COLO668 (cell line): ENCODE results near the gene COMMD3.
"Not testable (repeated sequence)": the region's sequence is repeated elsewhere in the genome, so short reads cannot be mapped to it uniquely, and the experiment has no call there.

ENCODE experiments used
- DNase-seq: peaks from one replicate; lab custom pipeline; 2025; ENCODE audit not compliant: unreplicated experiment; lab: John Stamatoyannopoulos, UW

The COMMD3 gene

GRCh38 chr10:22316286-22317075, at the start of gene COMMD3:
TSS of gene COMMD3 (plus strand) at chr10:22316388. CDS start at chr10:22316418, 30 bp downstream.
- peak; percentile 88 for DNase-seq

- no peak for DNase-seq
Measured at GRCh38 chr10:22268503-22268902, 47.7 kb upstream of the COMMD3 start.

GRCh38 chr10:22271786-22272185, 44.4 kb upstream of the COMMD3 start:
- no peak for DNase-seq

GRCh38 chr10:22278441-22278782, 37.8 kb upstream of the COMMD3 start:
- no peak for DNase-seq

- no peak for DNase-seq
Measured at GRCh38 chr10:22280078-22280477, 36.1 kb upstream of the COMMD3 start.

GRCh38 chr10:22285130-22285529, 31.1 kb upstream of the COMMD3 start:
- no peak for DNase-seq

- no peak for DNase-seq
Measured at GRCh38 chr10:22293747-22294404, 22.3 kb upstream of the COMMD3 start.

GRCh38 chr10:22294694-22295093, 21.5 kb upstream of the COMMD3 start:
- peak; percentile 14 for DNase-seq

GRCh38 chr10:22301193-22301592, 15.0 kb upstream of the COMMD3 start:
- DNase-seq: no peak

GRCh38 chr10:22303461-22303860, 12.7 kb upstream of the COMMD3 start:
- DNase-seq: no peak

- no peak for DNase-seq
Measured at GRCh38 chr10:22305721-22306120, 10.5 kb upstream of the COMMD3 start.

- DNase-seq: no peak
Measured at GRCh38 chr10:22308390-22308789, 7.8 kb upstream of the COMMD3 start.

- no peak for DNase-seq
Measured at GRCh38 chr10:22309180-22310000, 6.8 kb upstream of the COMMD3 start.

GRCh38 chr10:22310012-22310411, 6.2 kb upstream of the COMMD3 start:
- not testable (repeated sequence) for DNase-seq

GRCh38 chr10:22310928-22311327, 5.3 kb upstream of the COMMD3 start:
- no peak for DNase-seq

- no peak for DNase-seq
Measured at GRCh38 chr10:22314852-22315251, 1.3 kb upstream of the COMMD3 start.

GRCh38 chr10:22315455-22316285, 518 bp upstream of the COMMD3 start:
- no peak for DNase-seq

- DNase-seq: peak; percentile 33
Measured at GRCh38 chr10:22317076-22317370, 835 bp downstream of the COMMD3 start.

- DNase-seq: no peak
Measured at GRCh38 chr10:22317771-22318565, 1.8 kb downstream of the COMMD3 start.

- no peak for DNase-seq
Measured at GRCh38 chr10:22318772-22319171, 2.6 kb downstream of the COMMD3 start.
